T1000 (cell line): ENCODE data around the gene GRK6.
"Not testable (repeated sequence)": the region's sequence is repeated elsewhere in the genome, so short reads cannot be mapped to it uniquely, and the experiment has no call there.

ENCODE experiments used
- DNase-seq: peaks from one replicate; lab custom pipeline; 2025; ENCODE audit warnings: mixed read lengths; lab: John Stamatoyannopoulos, UW

Gene GRK6

GRCh38 chr5:177471610-177472356 is 45.3 kb downstream of the GRK6 start:
- DNase-seq = no peak

- peak; percentile 19 for DNase-seq
Observed at GRCh38 chr5:177472460-177473442, 46.3 kb downstream of the GRK6 start.

- peak; percentile 24 for DNase-seq
Observed at GRCh38 chr5:177473443-177474001, 47.0 kb downstream of the GRK6 start, which contains the start of gene DBN1. Gene DBN1 (minus strand): TSS chr5:177473634. CDS start chr5:177473521, 113 bp downstream.

- no peak for DNase-seq
Observed at GRCh38 chr5:177474002-177474476, 47.6 kb downstream of the GRK6 start.

DNA sequence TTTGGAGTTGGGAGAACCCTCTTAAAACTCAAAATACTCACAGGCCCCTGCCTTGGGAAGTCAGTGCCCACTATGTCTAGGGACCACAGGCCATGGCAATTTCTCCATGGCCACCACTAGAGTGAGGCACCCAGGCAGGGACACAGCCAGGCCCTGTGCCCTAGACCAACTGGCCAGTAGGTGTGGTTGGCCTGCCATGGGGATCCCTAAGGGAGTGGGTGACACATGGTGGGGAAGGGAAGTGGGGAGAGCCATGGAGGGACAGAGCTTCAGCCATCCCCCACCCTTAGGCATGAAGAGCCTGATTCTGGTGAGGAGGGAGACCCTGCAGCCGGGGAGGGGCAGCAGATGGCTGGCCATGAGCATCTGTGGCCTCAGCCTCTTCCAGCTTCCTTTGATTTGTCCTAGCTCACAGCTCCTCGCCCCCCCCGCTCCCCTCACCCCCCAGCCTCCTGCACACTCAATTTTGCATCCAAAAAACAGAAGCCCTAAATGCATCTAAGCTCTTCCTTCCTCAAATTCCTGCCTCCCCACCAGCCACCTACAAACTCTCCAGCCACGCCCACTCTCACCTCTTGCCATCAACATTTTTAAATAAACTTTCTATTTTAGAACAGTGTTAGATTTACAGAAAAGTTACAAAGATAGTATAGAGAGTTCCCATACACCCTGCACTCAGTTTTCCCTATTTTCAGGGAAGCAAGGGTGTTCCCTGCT is 48.5 kb downstream of the GRK6 start:
- no peak for DNase-seq

- DNase-seq = no peak
Observed at GRCh38 chr5:177475563-177476427, 49.3 kb downstream of the GRK6 start.

DNA sequence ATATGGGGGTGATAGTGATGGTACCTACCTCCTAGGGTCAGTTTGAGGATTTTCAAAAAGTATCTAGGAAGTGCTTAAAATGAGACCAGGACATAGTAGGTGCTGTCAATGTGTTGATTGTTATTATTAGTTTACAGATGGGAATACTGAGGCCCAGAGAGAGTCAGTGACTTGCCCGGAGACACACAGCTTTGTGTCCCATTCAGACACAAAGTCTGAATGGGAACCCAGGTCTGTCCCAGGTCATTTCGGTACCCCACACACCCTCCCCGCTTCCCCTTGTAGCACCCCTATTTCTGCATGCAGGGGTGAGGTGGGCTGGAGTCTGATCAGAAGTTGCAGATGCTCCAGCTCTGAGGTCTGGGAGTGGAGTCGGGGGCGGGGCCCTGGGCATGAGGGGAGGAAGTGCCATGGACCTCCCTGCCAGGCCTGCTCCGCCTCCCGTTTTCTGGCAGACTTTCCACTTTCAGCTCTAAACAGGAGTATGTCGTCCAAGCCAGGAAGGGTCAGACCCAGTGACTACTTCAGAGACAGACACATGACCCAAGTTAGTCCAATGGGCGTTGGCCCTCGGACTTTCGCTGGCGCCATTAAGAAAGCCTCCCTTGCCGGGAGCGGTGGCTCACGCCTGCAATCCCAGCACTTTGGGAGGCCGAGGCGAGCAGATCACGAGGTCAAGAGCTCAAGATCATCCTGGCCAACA is 50.2 kb downstream of the GRK6 start:
- no peak for DNase-seq

GRCh38 chr5:177477701-177478477 is 51.4 kb downstream of the GRK6 start:
- DNase-seq = no peak

- DNase-seq = no peak
Observed at GRCh38 chr5:177478711-177479646, 52.5 kb downstream of the GRK6 start.

- no peak for DNase-seq
Observed at GRCh38 chr5:177479774-177480173, 53.3 kb downstream of the GRK6 start.

GRCh38 chr5:177482359-177482795 is 55.9 kb downstream of the GRK6 start:
- DNase-seq = no peak

- DNase-seq = no peak
Observed at GRCh38 chr5:177483042-177483441, 56.6 kb downstream of the GRK6 start.

DNA sequence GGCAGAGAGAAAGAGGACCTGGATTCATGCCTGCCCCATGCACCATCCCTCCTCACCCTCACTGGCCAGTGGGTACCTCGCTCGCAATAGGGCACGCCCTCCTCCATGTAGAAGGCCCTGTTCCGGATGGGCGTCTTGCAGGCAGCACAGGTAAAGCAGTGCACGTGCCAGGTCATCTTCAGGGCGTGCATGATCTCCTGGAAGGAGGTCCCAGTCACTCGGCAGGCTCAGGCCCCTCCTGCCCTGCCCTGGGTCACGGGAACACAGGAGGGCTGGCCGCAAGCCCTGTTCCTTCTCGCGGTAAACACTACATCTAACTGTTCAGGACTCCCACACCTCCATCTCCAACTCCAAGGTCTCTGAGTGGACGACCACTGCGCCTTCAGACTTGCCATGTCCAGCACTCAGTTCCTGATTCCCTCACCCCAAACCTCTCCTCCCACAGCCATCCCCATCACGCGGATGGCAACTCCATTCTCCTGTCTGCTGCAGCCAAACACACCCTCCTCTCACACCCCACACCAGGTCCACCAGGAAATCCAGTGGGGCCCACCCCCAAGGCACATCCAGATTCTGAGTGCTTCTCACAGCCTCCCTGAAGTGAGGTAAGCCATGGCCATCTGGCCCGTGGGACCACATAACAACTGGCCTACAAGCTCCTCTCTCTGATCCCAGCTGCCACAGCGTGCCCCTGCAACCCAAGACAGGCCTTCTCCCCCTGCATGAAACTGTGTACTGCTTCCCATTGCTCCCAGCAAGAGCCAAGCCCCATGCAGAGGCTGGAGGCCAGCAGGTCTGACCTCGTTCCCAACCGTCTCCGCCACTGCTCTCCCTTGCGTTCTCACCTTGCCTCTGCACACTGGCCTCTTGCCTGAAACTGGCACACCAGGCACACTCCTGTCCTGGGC is 57.8 kb downstream of the GRK6 start:
- no peak for DNase-seq

DNA sequence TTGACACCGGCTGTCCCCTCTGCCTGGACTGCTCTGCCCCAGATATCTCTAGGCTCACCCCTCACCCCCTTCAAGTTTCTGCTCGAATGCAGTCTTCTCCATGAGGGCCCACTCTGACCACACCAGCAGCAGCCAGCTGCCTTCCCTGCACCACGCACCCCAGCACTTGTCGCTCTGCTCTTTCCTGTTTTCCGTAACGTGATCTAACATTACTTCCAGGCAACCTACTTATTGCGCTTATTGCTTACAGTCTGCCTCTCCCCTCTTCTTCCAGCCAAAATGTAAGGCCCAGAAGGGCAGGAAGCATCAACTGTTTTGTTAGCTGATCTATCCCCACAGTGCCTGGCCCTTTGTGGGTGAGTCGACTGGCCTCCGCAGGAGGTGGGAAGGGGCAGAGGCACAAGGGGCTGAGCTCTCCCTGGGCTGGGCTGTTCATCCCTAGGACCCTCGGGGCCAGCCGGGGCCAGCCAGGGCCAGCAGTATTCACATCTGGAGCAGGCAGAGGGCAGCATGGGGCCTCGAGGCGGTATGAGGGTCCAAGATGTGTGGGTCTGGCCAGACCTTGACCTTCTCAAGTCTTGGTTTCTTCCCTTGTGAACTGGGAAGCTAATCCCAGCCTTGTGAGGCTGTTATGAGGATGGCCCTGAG is 58.5 kb downstream of the GRK6 start:
- DNase-seq = no peak

DNA sequence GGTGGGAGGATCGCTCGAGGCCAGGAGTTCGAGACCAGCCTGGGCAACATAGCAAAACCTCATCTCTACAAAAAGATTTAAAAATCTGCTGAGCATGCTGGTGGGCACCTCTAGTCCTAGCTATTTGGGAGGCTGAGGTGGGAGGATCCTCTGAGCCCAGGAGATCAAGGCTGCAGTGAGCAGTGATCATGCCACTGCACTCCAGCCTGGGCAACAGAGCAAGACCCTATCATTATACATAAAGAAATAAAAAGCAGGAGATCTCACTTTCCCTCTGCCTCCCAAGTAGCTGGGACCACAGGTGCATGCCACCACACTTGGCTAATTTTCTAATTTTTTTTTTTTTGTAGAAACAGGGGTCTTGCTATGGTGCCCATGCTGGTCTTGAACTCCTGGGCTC is 59.3 kb downstream of the GRK6 start:
- DNase-seq = not testable (repeated sequence)

GRCh38 chr5:177486256-177486655 is 59.8 kb downstream of the GRK6 start:
- no peak for DNase-seq
